Esophagus squamous epithelium (tissue), 5 donors: ENCODE measurements around the gene C8B. TPM values are rescaled to one million over a fixed set of nuclear protein-coding genes. Genes with fewer than 3 reads are reported as not detected.

Experiments
- DNase-seq: peaks from one replicate; lab custom pipeline; 2025; lab: John Stamatoyannopoulos, UW
- H3K27ac ChIP-seq, 4 donors: fragments of 200-600 bp; sonication (generic); one replicate each; pipeline ENCODE4 v1.5.1; 2016 to 2019; ENCODE audit warnings: mild to moderate bottlenecking in 1 of 4
- H3K27me3 ChIP-seq, 4 donors: fragments of 200-600 bp; sonication (generic); 1 replicate in 3 of 4; 2 replicates in 1 of 4; pipeline versions ENCODE4 v1.5.1 to v1.6.0; 2017 to 2021; ENCODE audit warnings: antibody characterized with exemption in 1 of 4
- H3K36me3 ChIP-seq, 3 donors: fragments of 200-600 bp; sonication (generic); one replicate each; pipeline ENCODE4 v1.5.1; 2016 to 2019
- H3K4me1 ChIP-seq, 3 donors: fragments of 200-600 bp; sonication (generic); one replicate each; pipeline ENCODE4 v1.5.1; 2017 to 2019
- H3K4me3 ChIP-seq, 4 donors: fragments of 200-600 bp; sonication (generic); 1 replicate in 3 of 4; 2 replicates in 1 of 4; pipeline ENCODE4 v1.5.1; 2016 to 2019; ENCODE audit warnings: mild to moderate bottlenecking in 2 of 4, moderate library complexity in 1 of 4
- H3K9me3 ChIP-seq, 3 donors: fragments of 200-600 bp; sonication (generic); one replicate each; pipeline ENCODE4 v1.5.1; 2016 to 2019
- CTCF ChIP-seq, 6 experiments: fragments of 450-650 bp in 4 of 6; fragments of 200-600 bp in 2 of 6; sonication (generic) in 2 of 6; IDR thresholded peaks; one replicate each; pipeline ENCODE4 v1.5.1; 2016 to 2019; ENCODE audit warnings: antibody characterized with exemption in 6 of 6, mild to moderate bottlenecking in 4 of 6, moderate library complexity in 4 of 6
- POLR2A ChIP-seq, 4 donors: fragments of 450-650 bp; IDR thresholded peaks; one replicate each; pipeline ENCODE4 v1.6.1; 2017; ENCODE audit warnings: antibody characterized with exemption in 4 of 4, mild to moderate bottlenecking in 4 of 4, moderate library complexity in 3 of 4
- WGBS, 2 donors: methylation state at CpG; one replicate each; pipeline ENCODE4 v1.1.5; 2018; 5-methylcytosine and 5-hydroxymethylcytosine counted together
- intact Hi-C: fragments of 100-400 bp; cut with DNase I; formaldehyde crosslinking; loops from one replicate; pipeline ENCODE4 v1.15.0; 2022
- total RNA-seq, 4 donors: library from RNA; depleted of rRNA; stranded (reverse); fragments of >200 nt; gene quantifications; one replicate each; pipeline ENCODE4 v1.1.0, GENCODE V29; 2016
- donor health status: DM: yes; HTN: yes; CAD: no.

Gene C8B
- total RNA-seq: under 1 TPM in 1 of 4 donors, not detected in 3; 0.30 TPM

- 80 to 81% methylated on average over 2 to 3 of the region's 3 CpGs for WGBS, 2 donors
- H3K27ac ChIP-seq: no peak within 1 kb of the TSS
- no peaks in the 10 kb centered on the region for H3K9me3 ChIP-seq
- intact Hi-C loops: no loop called here
- TF ChIP-seq POLR2A (IDR thresholded peaks at IDR 0.05) (no peak), CTCF (IDR thresholded peaks at IDR 0.05) (no peak)
- no peak within 1 kb of the TSS for H3K4me3 ChIP-seq
- H3K36me3 ChIP-seq: no peaks in the 10 kb centered on the region
- DNase-seq: no peak
- H3K27me3 ChIP-seq: no peaks in the 10 kb centered on the region
- no peaks in the 10 kb centered on the region for H3K4me1 ChIP-seq
These were observed at the start of gene C8B for GRCh38 chr1:56965916-56966697. C8B (minus strand) TSS chr1:56966015; CDS start chr1:56965948, 67 bp downstream.

GRCh38 chr1:57015071-57015470 lies 49.3 kb upstream of the C8B start:
- DNase-seq: no peak
- WGBS, 2 donors: 78 to 80% methylated on average over 11 to 12 of the region's 15 CpGs
- H3K27me3 ChIP-seq: no peaks in the 10 kb centered on the region
- no peak for TF ChIP-seq POLR2A (IDR thresholded peaks at IDR 0.05)
- TF ChIP-seq CTCF (IDR thresholded peaks at IDR 0.05): no peak
- no peaks in the 10 kb centered on the region for H3K36me3 ChIP-seq
- no peak overlapping the region for H3K27ac ChIP-seq
- intact Hi-C loops: no loop called here
- no peaks in the 10 kb centered on the region for H3K9me3 ChIP-seq
- H3K4me3 ChIP-seq: no peak overlapping the region
- no peaks in the 10 kb centered on the region for H3K4me1 ChIP-seq

DNA sequence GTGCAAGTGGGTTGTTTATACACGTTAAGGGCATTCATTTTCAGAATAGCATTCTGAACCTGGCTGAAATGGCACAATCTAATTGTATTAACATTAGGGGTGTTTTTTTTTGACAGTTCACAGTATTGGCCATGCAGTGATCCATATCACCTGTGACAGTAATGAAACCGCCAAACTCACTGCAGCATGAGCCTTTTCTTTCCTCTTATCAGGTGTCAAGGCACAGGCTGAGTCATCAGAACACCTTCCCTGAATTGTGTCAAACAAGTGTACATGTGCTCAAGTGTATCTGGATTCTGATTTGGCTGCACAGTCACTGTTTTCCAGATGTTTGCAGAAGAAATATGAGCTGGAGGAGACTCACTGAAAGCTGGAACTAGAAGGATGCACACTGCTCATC lies 47.7 kb upstream of the C8B start:
- DNase-seq: no peak
- intact Hi-C loops: no loop called here
- Histone ChIP-seq H3K27me3 (no peaks in the 10 kb centered on the region), H3K9me3 (no peaks in the 10 kb centered on the region), H3K27ac (no peak overlapping the region), H3K4me3 (no peak overlapping the region), H3K36me3 (no peaks in the 10 kb centered on the region), H3K4me1 (no peaks in the 10 kb centered on the region)
- TF ChIP-seq CTCF (IDR thresholded peaks at IDR 0.05) (no peak), POLR2A (IDR thresholded peaks at IDR 0.05) (no peak)
- 45 to 47% methylated on average over 2 of the region's 2 CpGs for WGBS, 2 donors

DNA sequence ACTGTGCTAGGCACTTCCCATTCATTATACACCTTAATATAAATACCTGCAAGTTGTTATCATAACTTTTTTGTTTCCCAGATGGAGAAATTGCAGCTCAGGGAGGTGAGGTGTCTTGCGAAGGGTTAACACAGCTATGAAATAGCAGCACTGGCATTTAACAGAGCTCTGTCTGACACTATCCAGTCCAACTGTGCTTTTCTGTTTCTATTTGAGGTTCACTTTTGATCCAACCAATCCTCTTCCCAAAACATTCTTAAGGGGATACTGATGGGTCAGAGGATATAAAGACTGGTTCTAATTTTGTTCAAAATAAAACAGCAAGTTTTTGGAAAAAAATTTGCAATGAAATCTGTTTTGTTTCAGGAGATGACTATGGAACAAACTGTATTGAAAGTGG lies 46.5 kb upstream of the C8B start:
- H3K36me3 ChIP-seq: no peaks in the 10 kb centered on the region
- no peaks in the 10 kb centered on the region for H3K4me1 ChIP-seq
- TF ChIP-seq CTCF (IDR thresholded peaks at IDR 0.05): no peak
- TF ChIP-seq POLR2A (IDR thresholded peaks at IDR 0.05): no peak
- intact Hi-C loops: no loop called here
- no peak overlapping the region for H3K4me3 ChIP-seq
- no peaks in the 10 kb centered on the region for H3K9me3 ChIP-seq
- H3K27ac ChIP-seq: no peak overlapping the region
- 93 to 100% methylated on average over 1 of the region's 1 CpG for WGBS, 2 donors
- no peaks in the 10 kb centered on the region for H3K27me3 ChIP-seq
- DNase-seq: no peak

DNA sequence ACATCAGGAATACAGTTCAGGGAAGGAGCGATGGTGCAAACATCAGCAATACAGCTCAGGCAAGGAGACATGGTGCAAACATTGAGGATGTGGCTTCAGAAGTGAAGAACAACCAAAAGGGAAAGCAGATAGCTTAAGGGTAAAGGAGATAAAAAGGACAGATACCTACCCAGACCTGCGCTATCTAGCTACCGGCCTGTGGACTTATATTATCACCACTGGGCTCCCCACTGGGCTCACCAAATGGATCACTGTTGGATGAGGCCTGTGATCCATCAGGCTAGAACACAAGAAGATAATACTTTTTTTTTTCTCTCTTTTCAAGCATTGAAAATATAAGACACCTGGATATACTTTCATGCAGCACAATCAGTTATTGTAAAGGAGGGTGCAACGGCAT lies 44.7 kb upstream of the C8B start:
- intact Hi-C loops: no loop called here
- WGBS, 2 donors: 91 to 92% methylated on average over 4 of the region's 4 CpGs
- H3K9me3 ChIP-seq: no peaks in the 10 kb centered on the region
- DNase-seq: no peak
- H3K4me3 ChIP-seq: no peak overlapping the region
- no peak overlapping the region for H3K27ac ChIP-seq
- TF ChIP-seq CTCF (IDR thresholded peaks at IDR 0.05): no peak
- TF ChIP-seq POLR2A (IDR thresholded peaks at IDR 0.05): no peak
- H3K27me3 ChIP-seq: no peaks in the 10 kb centered on the region
- no peaks in the 10 kb centered on the region for H3K36me3 ChIP-seq
- H3K4me1 ChIP-seq: no peaks in the 10 kb centered on the region
